ENCODE measurements around the gene RTL5. TPM values are rescaled to one million over a fixed set of nuclear protein-coding genes. Genes with fewer than 3 reads are reported as not detected.

The RTL5 gene
- total and polyA plus RNA-seq, 7 donors: 0.46 to 7.5 (median 2.7) TPM

DNA sequence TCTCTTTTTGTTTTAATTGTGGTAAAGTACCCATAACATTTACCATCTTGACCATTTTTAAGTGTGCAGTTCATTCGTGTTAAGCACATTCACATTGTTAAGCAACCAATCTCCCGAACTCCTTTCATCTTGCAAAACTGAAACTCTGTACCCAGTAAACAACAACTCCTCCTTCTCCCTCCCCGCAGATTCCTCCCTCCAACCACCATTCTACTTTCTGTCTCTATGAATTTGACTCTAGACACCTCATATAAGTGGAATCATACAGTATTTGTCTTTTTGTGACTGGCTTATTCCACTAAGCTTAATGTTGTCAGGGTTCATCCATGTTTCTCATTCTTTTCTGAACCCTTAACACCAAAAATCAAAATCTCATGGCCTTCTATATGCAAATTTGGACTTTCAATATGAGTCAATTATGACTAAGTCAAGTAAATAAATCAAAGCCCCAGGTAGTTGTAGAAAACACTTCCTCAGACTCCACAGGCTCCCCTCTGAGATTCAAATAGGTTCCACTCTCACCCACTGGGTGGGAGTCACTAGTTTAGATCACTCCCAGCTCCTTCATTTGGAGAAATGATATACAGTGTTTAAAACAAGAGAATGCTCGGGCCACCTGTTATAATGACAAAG is 9.8 kb upstream of the RTL5 start:
- Histone ChIP-seq H3K27me3 (no peaks in the 10 kb centered on the region), H3K27ac (no peak overlapping the region), H3K4me3 (no peak overlapping the region), H3K9me3 (no peaks in the 10 kb centered on the region), H3K36me3 (peaks cover 0 to 28% (median under 1%) of the 10 kb centered on the region in 4 donors), H3K4me1 (peaks cover 0 to 10% (median 0%) of the 10 kb centered on the region in 4 donors)
- no peak for DNase-seq
- TF ChIP-seq EP300 (IDR thresholded peaks at IDR 0.05): no peak
- no peak for TF ChIP-seq POLR2AphosphoS5 (IDR thresholded peaks at IDR 0.05)
- no peak for TF ChIP-seq CTCF (IDR thresholded peaks at IDR 0.05)
- TF ChIP-seq POLR2A (IDR thresholded peaks at IDR 0.05): no peak
- intact Hi-C loops (cut with DNase I): no loop called here
- 49 to 67% methylated on average over 4 of the region's 4 CpGs for WGBS, 2 donors

- intact Hi-C loops (cut with DNase I): no loop called here
- Histone ChIP-seq H3K4me1 (peaks cover 0 to 10% (median 0%) of the 10 kb centered on the region in 4 donors), H3K27ac (no peak overlapping the region), H3K9me3 (no peaks in the 10 kb centered on the region), H3K36me3 (peaks cover 0 to 24% (median 0%) of the 10 kb centered on the region in 4 donors), H3K4me3 (no peak overlapping the region), H3K27me3 (no peaks in the 10 kb centered on the region)
- 93 to 95% methylated on average over 8 of the region's 8 CpGs for WGBS, 2 donors
- DNase-seq: no peak
- TF ChIP-seq CTCF (IDR thresholded peaks at IDR 0.05) (no peak), POLR2AphosphoS5 (IDR thresholded peaks at IDR 0.05) (no peak), EP300 (IDR thresholded peaks at IDR 0.05) (no peak)
These were observed 7.8 kb upstream of the RTL5 start for GRCh38 chrX:72139538-72139937.

- DNase-seq: no peak
- H3K9me3 ChIP-seq: no peaks in the 10 kb centered on the region
- peaks cover 0 to 30% (median 0%) of the 10 kb centered on the region in 4 donors for H3K36me3 ChIP-seq
- no peak for TF ChIP-seq CTCF (IDR thresholded peaks at IDR 0.05)
- TF ChIP-seq POLR2A (IDR thresholded peaks at IDR 0.05): no peak
- H3K27ac ChIP-seq: no peak overlapping the region
- H3K4me1 ChIP-seq: peaks cover 0 to 4% (median 0%) of the 10 kb centered on the region in 4 donors
- 81 to 88% methylated on average over 9 of the region's 9 CpGs for WGBS, 2 donors
- intact Hi-C loops (cut with DNase I): no loop called here
- H3K4me3 ChIP-seq: no peak overlapping the region
- no peaks in the 10 kb centered on the region for H3K27me3 ChIP-seq
These were observed 6.3 kb upstream of the RTL5 start for GRCh38 chrX:72137846-72138495.

DNA sequence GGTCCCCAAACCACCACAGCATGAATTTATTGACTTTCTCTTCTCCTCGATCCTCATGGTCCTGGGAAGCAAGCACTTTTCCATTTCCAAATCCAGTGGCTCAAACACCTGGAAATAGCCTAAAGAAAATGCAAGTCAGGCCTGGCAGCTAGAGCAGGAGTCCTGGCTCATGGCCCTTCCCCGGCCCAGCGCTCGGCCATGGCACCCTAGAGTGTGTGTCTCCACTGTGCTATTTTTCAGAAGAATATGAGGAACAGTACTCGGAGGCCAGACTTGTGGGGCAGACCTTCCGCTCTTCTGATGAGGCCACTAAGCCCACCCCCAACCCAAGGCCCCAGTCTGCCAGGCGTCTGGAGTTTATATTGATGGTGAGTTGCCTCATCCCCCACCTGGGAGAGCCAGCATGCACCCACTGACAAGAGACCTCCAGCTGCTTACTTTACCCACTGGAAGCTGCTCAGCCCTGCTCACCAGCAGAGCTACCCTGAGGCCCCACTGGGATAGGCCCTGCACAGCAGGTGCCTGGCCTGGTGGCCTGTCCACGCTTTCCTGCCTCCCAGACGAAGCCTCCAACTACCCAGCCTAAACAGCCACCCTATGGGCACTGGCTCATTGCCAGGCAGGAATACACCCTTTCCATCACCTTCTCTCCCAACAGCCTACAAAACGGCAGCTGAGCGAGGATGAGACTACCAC is 2.3 kb upstream of the RTL5 start:
- 93 to 94% methylated on average over 11 of the region's 11 CpGs for WGBS, 2 donors
- DNase-seq: no peak
- Histone ChIP-seq H3K27ac (no peak overlapping the region), H3K4me1 (peaks cover 0 to 12% (median 5%) of the 10 kb centered on the region in 4 donors), H3K27me3 (peaks cover 0 to 3% (median 0%) of the 10 kb centered on the region in 3 donors), H3K36me3 (peaks cover 0 to 15% (median 0%) of the 10 kb centered on the region in 4 donors), H3K9me3 (no peaks in the 10 kb centered on the region), H3K4me3 (no peak overlapping the region)
- TF ChIP-seq POLR2AphosphoS5 (IDR thresholded peaks at IDR 0.05): no peak
- TF ChIP-seq EP300 (IDR thresholded peaks at IDR 0.05): no peak
- TF ChIP-seq CTCF (IDR thresholded peaks at IDR 0.05): no peak
- no peak for TF ChIP-seq POLR2A (IDR thresholded peaks at IDR 0.05)
- intact Hi-C loops (cut with DNase I): no loop called here

Data from sigmoid colon (tissue), 7 donors.